Gastroesophageal sphincter (tissue), 4 donors: Measurements from ENCODE around the gene TAF7L. TPM values are rescaled to one million over a fixed set of nuclear protein-coding genes. Genes with fewer than 3 reads are reported as not detected.

Experiments used
- ATAC-seq: fragments of 150-250 bp; one replicate; pipeline ENCODE4 v1.9.1; 2016; ENCODE audit warnings: mild to moderate bottlenecking, moderate library complexity
- H3K27ac ChIP-seq, 4 donors: fragments of 200-600 bp; sonication (generic) in 3 of 4; 1 replicate in 3 of 4; 2 replicates in 1 of 4; pipeline ENCODE4 v1.5.1; 2016 to 2019
- H3K27me3 ChIP-seq: fragments of 200-600 bp; sonication (generic); one replicate; pipeline ENCODE4 v1.5.1; 2019
- H3K36me3 ChIP-seq, 2 donors: fragments of 200-600 bp; sonication (generic); one replicate each; pipeline ENCODE4 v1.5.1; 2019; ENCODE audit warnings: control low read depth in 1 of 2
- H3K4me1 ChIP-seq, 3 donors: fragments of 200-600 bp; sonication (generic); 1 replicate in 2 of 3; 2 replicates in 1 of 3; pipeline ENCODE4 v1.5.1; 2016 to 2019; ENCODE audit warnings: control low read depth in 2 of 3
- H3K4me3 ChIP-seq, 2 donors: fragments of 200-600 bp; sonication (generic); one replicate each; pipeline ENCODE4 v1.5.1; 2019; ENCODE audit warnings: mild to moderate bottlenecking in 1 of 2, moderate library complexity in 1 of 2
- H3K9me3 ChIP-seq, 3 donors: fragments of 200-600 bp; sonication (generic); one replicate each; pipeline ENCODE4 v1.5.1; 2017 to 2019; ENCODE audit warnings: control low read depth in 2 of 3
- CTCF ChIP-seq, 4 experiments: fragments of 200-600 bp in 2 of 4; fragments of 450-650 bp in 2 of 4; sonication (generic) in 1 of 4; IDR thresholded peaks; one replicate each; pipeline ENCODE4 v1.5.1; 2017 to 2019; ENCODE audit warnings: antibody characterized with exemption in 4 of 4, mild to moderate bottlenecking in 2 of 4, moderate library complexity in 2 of 4
- EP300 ChIP-seq: sonication (generic); formaldehyde crosslinking; IDR thresholded peaks from one replicate; pipeline ENCODE4 v1.6.1; 2017; ENCODE audit warnings: antibody characterized with exemption, mild to moderate bottlenecking
- POLR2A ChIP-seq, 2 donors: fragments of 450-650 bp; IDR thresholded peaks; one replicate each; pipeline ENCODE4 v1.6.1; 2017; ENCODE audit warnings: antibody characterized with exemption in 2 of 2, mild to moderate bottlenecking in 2 of 2, moderate library complexity in 1 of 2
- POLR2AphosphoS5 ChIP-seq: sonication (generic); formaldehyde crosslinking; IDR thresholded peaks from one replicate; pipeline ENCODE4 v1.6.1; 2017; ENCODE audit warnings: antibody characterized with exemption
- WGBS, 2 donors: methylation state at CpG; one replicate each; pipeline ENCODE4 v1.1.5; 2018; ENCODE audit warnings: low coverage in 1 of 2; 5-methylcytosine and 5-hydroxymethylcytosine counted together
- total RNA-seq, 4 donors: library from RNA; depleted of rRNA; stranded (reverse); fragments of >200 nt; gene quantifications; one replicate each; pipeline ENCODE4 v1.1.0, GENCODE V29; 2016

TAF7L gene
- total RNA-seq, 4 donors from 2014 or later, result 0.27 TPM; not detected in 3

- WGBS, 2 donors, result 56 to 83% methylated on average over 1 of the region's 2 CpGs
Observed at GRCh38 chrX:101237041-101237440, 54.1 kb downstream of the TAF7L start.

GRCh38 chrX:101232316-101232715 lies 58.8 kb downstream of the TAF7L start:
- no peak for TF ChIP-seq EP300
- Histone ChIP-seq H3K36me3 (no peaks in the 10 kb centered on the region), H3K4me1 (no peaks in the 10 kb centered on the region), H3K27me3 (no peaks in the 10 kb centered on the region), H3K4me3 (no peak overlapping the region), H3K27ac (no peak overlapping the region), H3K9me3 (no peaks in the 10 kb centered on the region)
- WGBS, 2 donors, result 71 to 84% methylated on average over 1 to 4 of the region's 5 CpGs
- ATAC-seq, result no peak

More at GRCh38 chrX:101237041-101237440, 54.1 kb downstream of the TAF7L start:
- no peak overlapping the region for H3K27ac ChIP-seq
- H3K9me3 ChIP-seq, result no peaks in the 10 kb centered on the region
- TF ChIP-seq POLR2AphosphoS5 (no peak), CTCF (IDR thresholded peaks at IDR 0.05) (no peak), EP300 (no peak), POLR2A (IDR thresholded peaks at IDR 0.05) (no peak)
- H3K4me1 ChIP-seq, result no peaks in the 10 kb centered on the region
- no peaks in the 10 kb centered on the region for H3K36me3 ChIP-seq
- no peak overlapping the region for H3K4me3 ChIP-seq
- no peaks in the 10 kb centered on the region for H3K27me3 ChIP-seq
- ATAC-seq, result no peak

GRCh38 chrX:101231080-101231479 lies 60.1 kb downstream of the TAF7L start:
- Histone ChIP-seq H3K27ac (no peak overlapping the region), H3K4me3 (no peak overlapping the region), H3K36me3 (no peaks in the 10 kb centered on the region), H3K27me3 (no peaks in the 10 kb centered on the region), H3K9me3 (no peaks in the 10 kb centered on the region), H3K4me1 (no peaks in the 10 kb centered on the region)
- ATAC-seq, result no peak
- 78% methylated on average over 1 of the region's 1 CpG; no CpG with 5 or more reads in 1 of the 2 donors for WGBS, 2 donors
- TF ChIP-seq POLR2A (IDR thresholded peaks at IDR 0.05) (no peak), POLR2AphosphoS5 (no peak), CTCF (IDR thresholded peaks at IDR 0.05) (no peak), EP300 (no peak)

- TF ChIP-seq POLR2AphosphoS5 (no peak), POLR2A (IDR thresholded peaks at IDR 0.05) (no peak), CTCF (IDR thresholded peaks at IDR 0.05) (no peak), EP300 (no peak)
- WGBS, 2 donors, result 80 to 92% methylated on average over 2 of the region's 2 CpGs
- H3K27me3 ChIP-seq, result no peaks in the 10 kb centered on the region
- H3K9me3 ChIP-seq, result no peaks in the 10 kb centered on the region
- no peaks in the 10 kb centered on the region for H3K36me3 ChIP-seq
- H3K4me1 ChIP-seq, result no peaks in the 10 kb centered on the region
- no peak overlapping the region for H3K4me3 ChIP-seq
- no peak for ATAC-seq
- H3K27ac ChIP-seq, result no peak overlapping the region
Observed at GRCh38 chrX:101230636-101231035, 60.5 kb downstream of the TAF7L start.

GRCh38 chrX:101229170-101229569 lies 62.0 kb downstream of the TAF7L start:
- ATAC-seq, result no peak
- Histone ChIP-seq H3K27me3 (no peaks in the 10 kb centered on the region), H3K4me1 (no peaks in the 10 kb centered on the region), H3K27ac (no peak overlapping the region), H3K4me3 (no peak overlapping the region), H3K36me3 (no peaks in the 10 kb centered on the region), H3K9me3 (no peaks in the 10 kb centered on the region)
- TF ChIP-seq POLR2A (IDR thresholded peaks at IDR 0.05) (no peak), POLR2AphosphoS5 (no peak)
- 100% methylated on average over 1 of the region's 1 CpG; no CpG with 5 or more reads in 1 of the 2 donors for WGBS, 2 donors

- Histone ChIP-seq H3K4me3 (no peak overlapping the region), H3K9me3 (no peaks in the 10 kb centered on the region), H3K4me1 (no peaks in the 10 kb centered on the region), H3K27me3 (no peaks in the 10 kb centered on the region), H3K36me3 (no peaks in the 10 kb centered on the region), H3K27ac (no peak overlapping the region)
- WGBS, 2 donors, result 71 to 86% methylated on average over 1 of the region's 1 CpG
- TF ChIP-seq CTCF (IDR thresholded peaks at IDR 0.05) (no peak), POLR2AphosphoS5 (no peak), EP300 (no peak), POLR2A (IDR thresholded peaks at IDR 0.05) (no peak)
- ATAC-seq, result no peak
Observed at GRCh38 chrX:101223226-101223625, 67.9 kb downstream of the TAF7L start.
